HepG2 (cell line): ENCODE measurements around the gene ITGB7. TPM values are rescaled to one million over a fixed set of nuclear protein-coding genes. Genes with fewer than 3 reads are reported as not detected.

Experiments
- CBFB ChIP-seq: sonication (generic); formaldehyde crosslinking; IDR thresholded peaks from 2 replicates; pipeline ENCODE4 v1.4.0; 2020; ENCODE audit warnings: missing genetic modification reagents
- DMAP1 ChIP-seq: IDR thresholded peaks from 2 replicates; pipeline ENCODE4 v1.6.1; 2016
- FOXC1 ChIP-seq: sonication (generic); formaldehyde crosslinking; IDR thresholded peaks from 2 replicates; pipeline ENCODE4 v1.8.0; 2022; ENCODE audit warnings: mild to moderate bottlenecking, missing genetic modification reagents, borderline replicate concordance
- MAFG ChIP-seq: sonication (generic); formaldehyde crosslinking; IDR thresholded peaks from 2 replicates; pipeline ENCODE4 v1.5.1; 2020; ENCODE audit warnings: mild to moderate bottlenecking, missing genetic modification reagents
- MLLT10 ChIP-seq: sonication (generic); formaldehyde crosslinking; IDR thresholded peaks from 2 replicates; pipeline ENCODE4 v1.4.0; 2020; ENCODE audit warnings: missing genetic modification reagents
- MXI1 ChIP-seq: IDR thresholded peaks from 3 replicates; pipeline ENCODE4 v1.6.1; 2012; ENCODE audit warnings: low read depth, low read length, inconsistent platforms, borderline replicate concordance
- ZBTB38 ChIP-seq: sonication (generic); formaldehyde crosslinking; IDR thresholded peaks from 2 replicates; pipeline ENCODE4 v1.5.1; 2020; ENCODE audit warnings: mild to moderate bottlenecking, missing genetic modification reagents
- ZNF263 ChIP-seq: sonication (generic); formaldehyde crosslinking; IDR thresholded peaks from 2 replicates; pipeline ENCODE4 v1.4.0; 2020; ENCODE audit warnings: missing genetic modification reagents
- ZNF367 ChIP-seq: sonication (generic); formaldehyde crosslinking; IDR thresholded peaks from 2 replicates; pipeline ENCODE4 v1.4.0; 2020; ENCODE audit warnings: missing genetic modification reagents, borderline replicate concordance
- polyA plus RNA-seq, 8 experiments: library from polyadenylated mRNA; depleted of rRNA in 3 of 8; stranded (reverse) in 7 of 8; unstranded in 1 of 8; fragments of >200 nt; fragmentation: Illumina TruSeq in 4 of 8; extraction: Trizol in 4 of 8; gene quantifications; 2 replicates each; pipeline versions ENCODE4 v1.2.1 to v1.2.3, GENCODE V29; 2011 to 2016; ENCODE audit warnings: low read depth in 4 of 8, missing spikeins in 1 of 8, mixed read lengths in 1 of 8; ENCODE audit not compliant: insufficient read depth in 1 of 8
- total RNA-seq, 5 experiments: library from RNA; depleted of rRNA; stranded (reverse); fragments of >200 nt; fragmentation: Illumina TruSeq; extraction: Trizol; gene quantifications; 2 replicates each; pipeline ENCODE4 v1.2.3, GENCODE V29; 2016; ENCODE audit warnings: low read depth in 1 of 5
- TF ChIP-seq, protein P1 (sequence below): sonication (generic); formaldehyde crosslinking; IDR thresholded peaks from 2 replicates; pipeline ENCODE4 v1.8.1; 2022; ENCODE audit warnings: mild to moderate bottlenecking, missing genetic modification reagents
- TF ChIP-seq, protein P2 (sequence below): sonication (generic); formaldehyde crosslinking; IDR thresholded peaks from 2 replicates; pipeline ENCODE4 v1.9.0; 2021; ENCODE audit warnings: missing genetic modification reagents, borderline replicate concordance
- TF ChIP-seq, protein P3 (sequence below): sonication (generic); formaldehyde crosslinking; IDR thresholded peaks from 2 replicates; pipeline ENCODE4 v1.4.0; 2020; ENCODE audit warnings: missing genetic modification reagents, mild to moderate bottlenecking, borderline replicate concordance
- TF ChIP-seq, protein P4 (sequence below): sonication (generic); formaldehyde crosslinking; IDR thresholded peaks from 2 replicates; pipeline ENCODE4 v1.4.0; 2020; ENCODE audit warnings: missing genetic modification reagents
- TF ChIP-seq, protein P5 (sequence below): sonication (generic); formaldehyde crosslinking; IDR thresholded peaks from 2 replicates; pipeline ENCODE4 v1.8.0; 2023; ENCODE audit warnings: mild to moderate bottlenecking, missing genetic modification reagents
- TF ChIP-seq, protein P6 (sequence below): sonication (generic); formaldehyde crosslinking; IDR thresholded peaks from 2 replicates; pipeline ENCODE4 v1.5.1; 2020; ENCODE audit warnings: mild to moderate bottlenecking, missing genetic modification reagents, moderate library complexity

ITGB7 gene
- total and polyA plus RNA-seq, 2 of the 13 experiments (the other 11 are each of a cell fraction or from before 2014, with no cell fraction given) = 0.16 to 0.18 TPM

DNA sequence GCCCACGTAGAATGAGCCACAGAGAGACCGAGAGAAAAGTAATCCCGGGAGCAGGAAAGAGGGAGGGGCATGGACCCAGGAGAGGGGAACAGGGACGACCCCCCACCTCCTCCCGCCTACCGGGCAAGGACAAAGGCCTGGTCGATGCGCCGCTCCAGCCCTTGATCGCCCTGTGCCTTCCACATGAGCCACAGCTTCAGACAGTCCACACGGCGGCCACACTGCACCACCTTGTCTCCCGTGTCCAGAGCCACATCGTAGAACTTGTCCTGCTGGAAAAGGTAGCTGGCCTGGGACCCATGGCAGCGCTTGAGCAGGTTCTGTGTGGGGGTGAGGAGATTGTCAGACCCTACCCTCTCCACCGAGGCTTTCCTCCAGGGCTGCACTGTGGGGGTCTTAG lies 47.1 kb downstream of the ITGB7 start (continued):
- TF ChIP-seq, protein P1, sequence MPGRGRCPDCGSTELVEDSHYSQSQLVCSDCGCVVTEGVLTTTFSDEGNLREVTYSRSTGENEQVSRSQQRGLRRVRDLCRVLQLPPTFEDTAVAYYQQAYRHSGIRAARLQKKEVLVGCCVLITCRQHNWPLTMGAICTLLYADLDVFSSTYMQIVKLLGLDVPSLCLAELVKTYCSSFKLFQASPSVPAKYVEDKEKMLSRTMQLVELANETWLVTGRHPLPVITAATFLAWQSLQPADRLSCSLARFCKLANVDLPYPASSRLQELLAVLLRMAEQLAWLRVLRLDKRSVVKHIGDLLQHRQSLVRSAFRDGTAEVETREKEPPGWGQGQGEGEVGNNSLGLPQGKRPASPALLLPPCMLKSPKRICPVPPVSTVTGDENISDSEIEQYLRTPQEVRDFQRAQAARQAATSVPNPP (CRISPR knock-in tag) = no peak
- TF ChIP-seq, protein P2, sequence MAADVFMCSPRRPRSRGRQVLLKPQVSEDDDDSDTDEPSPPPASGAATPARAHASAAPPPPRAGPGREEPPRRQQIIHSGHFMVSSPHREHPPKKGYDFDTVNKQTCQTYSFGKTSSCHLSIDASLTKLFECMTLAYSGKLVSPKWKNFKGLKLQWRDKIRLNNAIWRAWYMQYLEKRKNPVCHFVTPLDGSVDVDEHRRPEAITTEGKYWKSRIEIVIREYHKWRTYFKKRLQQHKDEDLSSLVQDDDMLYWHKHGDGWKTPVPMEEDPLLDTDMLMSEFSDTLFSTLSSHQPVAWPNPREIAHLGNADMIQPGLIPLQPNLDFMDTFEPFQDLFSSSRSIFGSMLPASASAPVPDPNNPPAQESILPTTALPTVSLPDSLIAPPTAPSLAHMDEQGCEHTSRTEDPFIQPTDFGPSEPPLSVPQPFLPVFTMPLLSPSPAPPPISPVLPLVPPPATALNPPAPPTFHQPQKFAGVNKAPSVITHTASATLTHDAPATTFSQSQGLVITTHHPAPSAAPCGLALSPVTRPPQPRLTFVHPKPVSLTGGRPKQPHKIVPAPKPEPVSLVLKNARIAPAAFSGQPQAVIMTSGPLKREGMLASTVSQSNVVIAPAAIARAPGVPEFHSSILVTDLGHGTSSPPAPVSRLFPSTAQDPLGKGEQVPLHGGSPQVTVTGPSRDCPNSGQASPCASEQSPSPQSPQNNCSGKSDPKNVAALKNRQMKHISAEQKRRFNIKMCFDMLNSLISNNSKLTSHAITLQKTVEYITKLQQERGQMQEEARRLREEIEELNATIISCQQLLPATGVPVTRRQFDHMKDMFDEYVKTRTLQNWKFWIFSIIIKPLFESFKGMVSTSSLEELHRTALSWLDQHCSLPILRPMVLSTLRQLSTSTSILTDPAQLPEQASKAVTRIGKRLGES (CRISPR knock-in tag) = no peak
- TF ChIP-seq FOXC1 (CRISPR knock-in tag) (0 out of 2 replicates have a peak, but pooled peaks have one; percentile 3), MXI1 (no peak), DMAP1 (CRISPR knock-in tag) (peak; percentile 8; the same call in 1 of the 2 replicates), ZNF367 (CRISPR knock-in tag) (no peak), CBFB (CRISPR knock-in tag) (no peak), ZBTB38 (CRISPR knock-in tag) (peak; percentile 93), ZNF263 (CRISPR knock-in tag) (no peak), MAFG (CRISPR knock-in tag) (0 out of 2 replicates have a peak, but pooled peaks have one; percentile 21), MLLT10 (no peak)
- TF ChIP-seq, protein P3, sequence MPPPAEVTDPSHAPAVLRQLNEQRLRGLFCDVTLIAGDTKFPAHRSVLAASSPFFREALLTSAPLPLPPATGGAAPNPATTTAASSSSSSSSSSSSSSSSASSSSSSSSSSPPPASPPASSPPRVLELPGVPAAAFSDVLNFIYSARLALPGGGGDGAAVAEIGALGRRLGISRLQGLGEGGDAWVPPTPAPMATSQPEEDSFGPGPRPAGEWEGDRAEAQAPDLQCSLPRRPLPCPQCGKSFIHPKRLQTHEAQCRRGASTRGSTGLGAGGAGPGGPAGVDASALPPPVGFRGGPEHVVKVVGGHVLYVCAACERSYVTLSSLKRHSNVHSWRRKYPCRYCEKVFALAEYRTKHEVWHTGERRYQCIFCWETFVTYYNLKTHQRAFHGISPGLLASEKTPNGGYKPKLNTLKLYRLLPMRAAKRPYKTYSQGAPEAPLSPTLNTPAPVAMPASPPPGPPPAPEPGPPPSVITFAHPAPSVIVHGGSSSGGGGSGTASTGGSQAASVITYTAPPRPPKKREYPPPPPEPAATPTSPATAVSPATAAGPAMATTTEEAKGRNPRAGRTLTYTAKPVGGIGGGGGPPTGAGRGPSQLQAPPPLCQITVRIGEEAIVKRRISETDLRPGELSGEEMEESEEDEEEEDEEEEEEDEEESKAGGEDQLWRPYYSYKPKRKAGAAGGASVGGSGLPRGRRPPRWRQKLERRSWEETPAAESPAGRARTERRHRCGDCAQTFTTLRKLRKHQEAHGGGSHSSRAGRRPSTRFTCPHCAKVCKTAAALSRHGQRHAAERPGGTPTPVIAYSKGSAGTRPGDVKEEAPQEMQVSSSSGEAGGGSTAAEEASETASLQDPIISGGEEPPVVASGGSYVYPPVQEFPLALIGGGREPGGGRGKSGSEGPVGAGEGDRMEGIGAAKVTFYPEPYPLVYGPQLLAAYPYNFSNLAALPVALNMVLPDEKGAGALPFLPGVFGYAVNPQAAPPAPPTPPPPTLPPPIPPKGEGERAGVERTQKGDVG (CRISPR knock-in tag) = peak; percentile 16; the same call in 1 of the 2 replicates
- TF ChIP-seq, protein P4, sequence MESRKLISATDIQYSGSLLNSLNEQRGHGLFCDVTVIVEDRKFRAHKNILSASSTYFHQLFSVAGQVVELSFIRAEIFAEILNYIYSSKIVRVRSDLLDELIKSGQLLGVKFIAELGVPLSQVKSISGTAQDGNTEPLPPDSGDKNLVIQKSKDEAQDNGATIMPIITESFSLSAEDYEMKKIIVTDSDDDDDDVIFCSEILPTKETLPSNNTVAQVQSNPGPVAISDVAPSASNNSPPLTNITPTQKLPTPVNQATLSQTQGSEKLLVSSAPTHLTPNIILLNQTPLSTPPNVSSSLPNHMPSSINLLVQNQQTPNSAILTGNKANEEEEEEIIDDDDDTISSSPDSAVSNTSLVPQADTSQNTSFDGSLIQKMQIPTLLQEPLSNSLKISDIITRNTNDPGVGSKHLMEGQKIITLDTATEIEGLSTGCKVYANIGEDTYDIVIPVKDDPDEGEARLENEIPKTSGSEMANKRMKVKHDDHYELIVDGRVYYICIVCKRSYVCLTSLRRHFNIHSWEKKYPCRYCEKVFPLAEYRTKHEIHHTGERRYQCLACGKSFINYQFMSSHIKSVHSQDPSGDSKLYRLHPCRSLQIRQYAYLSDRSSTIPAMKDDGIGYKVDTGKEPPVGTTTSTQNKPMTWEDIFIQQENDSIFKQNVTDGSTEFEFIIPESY = peak; percentile 75
- TF ChIP-seq, protein P5, sequence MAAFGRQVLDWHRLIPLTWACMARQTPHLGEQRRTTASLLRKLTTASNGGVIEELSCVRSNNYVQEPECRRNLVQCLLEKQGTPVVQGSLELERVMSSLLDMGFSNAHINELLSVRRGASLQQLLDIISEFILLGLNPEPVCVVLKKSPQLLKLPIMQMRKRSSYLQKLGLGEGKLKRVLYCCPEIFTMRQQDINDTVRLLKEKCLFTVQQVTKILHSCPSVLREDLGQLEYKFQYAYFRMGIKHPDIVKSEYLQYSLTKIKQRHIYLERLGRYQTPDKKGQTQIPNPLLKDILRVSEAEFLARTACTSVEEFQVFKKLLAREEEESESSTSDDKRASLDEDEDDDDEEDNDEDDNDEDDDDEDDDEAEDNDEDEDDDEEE (CRISPR knock-in tag) = no peak
- TF ChIP-seq, protein P6, sequence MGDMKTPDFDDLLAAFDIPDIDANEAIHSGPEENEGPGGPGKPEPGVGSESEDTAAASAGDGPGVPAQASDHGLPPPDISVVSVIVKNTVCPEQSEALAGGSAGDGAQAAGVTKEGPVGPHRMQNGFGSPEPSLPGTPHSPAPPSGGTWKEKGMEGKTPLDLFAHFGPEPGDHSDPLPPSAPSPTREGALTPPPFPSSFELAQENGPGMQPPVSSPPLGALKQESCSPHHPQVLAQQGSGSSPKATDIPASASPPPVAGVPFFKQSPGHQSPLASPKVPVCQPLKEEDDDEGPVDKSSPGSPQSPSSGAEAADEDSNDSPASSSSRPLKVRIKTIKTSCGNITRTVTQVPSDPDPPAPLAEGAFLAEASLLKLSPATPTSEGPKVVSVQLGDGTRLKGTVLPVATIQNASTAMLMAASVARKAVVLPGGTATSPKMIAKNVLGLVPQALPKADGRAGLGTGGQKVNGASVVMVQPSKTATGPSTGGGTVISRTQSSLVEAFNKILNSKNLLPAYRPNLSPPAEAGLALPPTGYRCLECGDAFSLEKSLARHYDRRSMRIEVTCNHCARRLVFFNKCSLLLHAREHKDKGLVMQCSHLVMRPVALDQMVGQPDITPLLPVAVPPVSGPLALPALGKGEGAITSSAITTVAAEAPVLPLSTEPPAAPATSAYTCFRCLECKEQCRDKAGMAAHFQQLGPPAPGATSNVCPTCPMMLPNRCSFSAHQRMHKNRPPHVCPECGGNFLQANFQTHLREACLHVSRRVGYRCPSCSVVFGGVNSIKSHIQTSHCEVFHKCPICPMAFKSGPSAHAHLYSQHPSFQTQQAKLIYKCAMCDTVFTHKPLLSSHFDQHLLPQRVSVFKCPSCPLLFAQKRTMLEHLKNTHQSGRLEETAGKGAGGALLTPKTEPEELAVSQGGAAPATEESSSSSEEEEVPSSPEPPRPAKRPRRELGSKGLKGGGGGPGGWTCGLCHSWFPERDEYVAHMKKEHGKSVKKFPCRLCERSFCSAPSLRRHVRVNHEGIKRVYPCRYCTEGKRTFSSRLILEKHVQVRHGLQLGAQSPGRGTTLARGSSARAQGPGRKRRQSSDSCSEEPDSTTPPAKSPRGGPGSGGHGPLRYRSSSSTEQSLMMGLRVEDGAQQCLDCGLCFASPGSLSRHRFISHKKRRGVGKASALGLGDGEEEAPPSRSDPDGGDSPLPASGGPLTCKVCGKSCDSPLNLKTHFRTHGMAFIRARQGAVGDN = peak; percentile 36
